C4-2B (cell line): ENCODE data around the gene PTDSS2.

Source experiments
- CTCF ChIP-seq: fragments of 450-650 bp; conservative IDR thresholded peaks from 2 replicates; pipeline ENCODE4 v1.5.1; 2017; ENCODE audit warnings: mild to moderate bottlenecking
- ZFX ChIP-seq: fragments of 450-650 bp; IDR thresholded peaks from 2 replicates; pipeline ENCODE4 v1.6.1; 2017

- TF ChIP-seq CTCF = no peak
- TF ChIP-seq ZFX = no peak
Observed at GRCh38 chr11:451738-452137, 1.7 kb downstream of the PTDSS2 start.
